HG03159 (cell line): Measurements from ENCODE around the gene MAP2K3.
"Not testable (repeated sequence)": the region's sequence is repeated elsewhere in the genome, so short reads cannot be mapped to it uniquely, and the experiment has no call there.

Experiments
- ATAC-seq: cut with Tn5 transposase; IDR thresholded peaks from one replicate; pipeline ENCODE4 v1.9.1; 2021; ENCODE audit warnings: mild to moderate bottlenecking, moderate library complexity; ENCODE audit not compliant: unreplicated experiment

The MAP2K3 gene

DNA sequence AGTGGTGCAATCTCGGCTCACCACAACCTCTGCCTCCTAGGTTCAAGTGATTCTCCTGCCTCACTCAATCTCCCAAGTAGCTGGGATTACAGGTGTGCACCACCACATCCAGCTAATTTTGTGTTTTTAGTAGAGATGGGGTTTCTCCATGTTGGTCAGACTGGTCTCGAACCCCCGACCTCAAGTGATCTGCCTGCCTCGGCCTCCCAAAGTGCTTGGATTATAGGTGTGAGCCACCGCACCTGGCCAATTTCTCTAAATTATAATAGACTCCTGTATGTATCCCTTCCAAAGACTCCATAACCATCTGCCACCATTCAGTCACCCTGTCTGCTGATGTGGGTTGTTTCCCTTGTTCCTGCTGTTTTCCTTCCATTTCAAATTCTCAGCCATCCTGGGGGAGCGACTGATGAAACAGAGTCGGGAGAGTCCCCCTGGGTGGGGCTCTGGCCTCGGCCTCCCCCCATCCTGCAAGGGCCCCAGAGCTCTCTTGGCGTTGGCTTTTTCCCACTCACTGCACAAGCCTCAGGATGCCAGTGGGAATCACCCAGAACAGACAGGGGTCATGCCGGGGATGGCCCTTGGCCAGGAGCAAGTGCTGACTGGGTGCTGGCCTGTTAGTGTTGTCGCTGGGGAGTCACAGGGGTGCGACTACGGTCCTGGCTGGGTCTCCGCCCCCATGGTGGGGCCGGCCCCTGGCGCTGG is 25.7 kb downstream of the MAP2K3 start:
- not testable (repeated sequence) for ATAC-seq

DNA sequence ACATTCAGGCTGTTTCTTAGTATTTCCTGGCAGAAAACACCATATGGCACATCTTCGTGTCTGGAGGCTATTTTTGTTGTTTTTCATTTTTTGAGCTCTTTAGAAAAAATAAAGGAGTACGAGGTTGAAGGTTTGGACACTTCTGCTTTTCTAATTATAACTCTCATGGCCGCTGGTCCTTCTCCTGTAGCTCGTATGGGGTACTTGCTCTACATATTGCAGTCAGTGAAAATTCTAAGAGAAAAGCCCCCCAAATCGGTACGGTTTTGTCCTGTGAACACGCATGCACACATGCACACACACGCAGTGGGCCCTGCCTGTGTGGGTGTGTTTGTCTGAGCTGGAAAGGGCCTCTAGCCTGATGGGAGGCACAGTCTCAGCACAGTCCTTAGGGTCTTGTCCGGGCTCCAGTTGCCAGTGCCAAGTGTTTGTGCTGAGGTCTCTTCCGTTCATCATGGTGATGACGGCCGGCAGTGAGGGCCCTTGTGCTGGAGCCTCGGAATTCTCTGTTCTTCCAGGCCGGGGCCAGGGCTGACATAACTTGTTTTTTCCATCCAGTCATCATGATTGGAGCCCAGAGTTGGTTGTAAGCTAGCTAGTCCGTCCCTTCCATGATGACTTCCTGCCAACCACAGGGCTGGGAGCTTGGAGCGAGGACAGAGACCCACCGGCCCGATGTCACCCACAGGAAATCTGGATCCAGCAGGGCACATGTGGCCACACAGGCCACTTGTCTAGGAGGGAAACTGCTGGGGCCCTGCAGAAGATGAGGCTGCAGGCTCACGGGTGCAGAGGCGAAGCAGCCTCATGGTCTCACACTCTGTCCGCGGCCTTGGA is 26.5 kb downstream of the MAP2K3 start:
- ATAC-seq = not testable (repeated sequence)

- no peak for ATAC-seq
These were observed 28.8 kb downstream of the MAP2K3 start for GRCh38 chr17:21313320-21313719.

- ATAC-seq = not testable (repeated sequence)
These were observed 29.2 kb downstream of the MAP2K3 start for GRCh38 chr17:21313761-21314160.

GRCh38 chr17:21314261-21314664 is 29.8 kb downstream of the MAP2K3 start:
- not testable (repeated sequence) for ATAC-seq

GRCh38 chr17:21314701-21315111 is 30.2 kb downstream of the MAP2K3 start:
- not testable (repeated sequence) for ATAC-seq

DNA sequence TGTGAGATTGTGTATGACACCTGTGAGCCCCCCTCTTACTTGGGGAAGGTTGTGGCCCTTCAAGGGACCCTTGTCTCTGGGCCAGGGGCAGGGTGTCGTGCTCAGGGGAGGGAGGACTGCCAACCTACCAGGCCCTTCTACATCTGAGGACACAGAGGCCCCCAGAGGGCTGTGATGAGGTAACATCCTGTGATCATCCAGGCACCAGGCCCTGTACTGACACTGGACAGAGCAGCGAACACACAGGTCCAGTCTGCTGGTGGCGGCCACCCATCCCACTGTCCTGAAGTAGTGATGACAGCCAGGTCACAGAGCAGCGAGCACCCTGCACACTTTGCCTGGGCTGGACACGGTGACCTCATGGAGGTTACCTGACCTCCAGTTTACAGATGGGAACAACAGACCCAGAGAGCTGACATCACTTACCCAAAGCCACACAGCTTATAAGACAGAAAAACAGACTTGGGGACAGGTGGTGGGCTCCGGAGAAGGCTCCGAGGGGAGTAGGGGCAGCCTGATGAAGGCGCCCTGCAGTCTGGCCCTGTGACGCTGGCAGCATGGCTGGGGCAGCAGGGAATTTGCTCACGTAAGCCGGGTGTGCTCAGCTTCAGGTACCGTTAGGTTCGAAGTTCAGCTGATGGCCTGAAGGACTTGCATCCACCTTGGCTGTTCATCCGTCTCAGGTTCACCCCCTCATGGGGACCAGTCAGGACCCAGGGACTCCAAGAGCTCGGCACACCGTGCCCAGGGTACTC is 30.9 kb downstream of the MAP2K3 start:
- ATAC-seq = not testable (repeated sequence)

GRCh38 chr17:21316212-21316886 is 31.8 kb downstream of the MAP2K3 start:
- not testable (repeated sequence) for ATAC-seq

GRCh38 chr17:21316887-21317500 is 32.5 kb downstream of the MAP2K3 start:
- ATAC-seq = not testable (repeated sequence)

GRCh38 chr17:21317821-21318220 is 33.3 kb downstream of the MAP2K3 start:
- not testable (repeated sequence) for ATAC-seq

DNA sequence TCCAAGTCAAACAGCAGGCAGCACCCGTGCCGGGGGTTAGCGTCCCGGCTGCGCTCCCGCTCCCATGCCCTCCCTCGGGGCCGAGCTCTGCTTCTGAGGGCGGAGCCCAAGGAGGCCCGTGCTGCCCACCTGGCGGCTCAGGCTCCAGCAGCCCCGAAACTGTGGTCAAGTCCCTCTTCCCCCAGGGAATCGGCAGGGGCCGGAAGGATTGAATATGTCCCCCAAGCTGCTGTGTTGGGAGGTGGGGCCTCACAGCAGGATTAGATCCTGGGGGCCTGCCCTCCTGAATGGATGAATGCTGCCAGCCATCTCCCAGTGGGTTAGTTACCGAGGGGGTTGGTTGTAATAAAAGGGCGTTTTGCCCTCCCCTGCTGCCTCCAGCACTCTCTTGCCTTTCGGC is 33.9 kb downstream of the MAP2K3 start:
- ATAC-seq = no peak

- not testable (repeated sequence) for ATAC-seq
These were observed 34.3 kb downstream of the MAP2K3 start for GRCh38 chr17:21318856-21319255.

DNA sequence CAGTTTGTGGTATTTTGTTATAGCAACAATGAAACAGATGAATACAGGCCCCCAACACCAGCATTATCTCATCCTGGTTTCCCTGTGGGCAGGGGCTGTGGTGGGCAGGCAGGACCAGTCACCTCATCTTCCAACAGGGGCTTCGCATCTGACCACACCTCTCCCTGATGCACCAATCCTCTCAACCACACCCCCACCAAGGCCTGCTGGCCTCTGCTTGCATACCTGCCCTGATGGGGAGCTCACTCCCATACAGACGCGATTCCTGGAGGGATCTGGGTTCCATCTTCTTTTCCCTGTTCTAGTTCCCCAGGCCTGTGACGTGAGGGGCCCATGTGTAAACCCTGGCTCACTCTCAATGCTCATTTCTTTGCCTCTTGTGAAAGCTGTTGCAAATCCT is 34.7 kb downstream of the MAP2K3 start:
- not testable (repeated sequence) for ATAC-seq

GRCh38 chr17:21319686-21320375 is 35.3 kb downstream of the MAP2K3 start:
- ATAC-seq = not testable (repeated sequence)

GRCh38 chr17:21320430-21320829 is 35.9 kb downstream of the MAP2K3 start:
- not testable (repeated sequence) for ATAC-seq

DNA sequence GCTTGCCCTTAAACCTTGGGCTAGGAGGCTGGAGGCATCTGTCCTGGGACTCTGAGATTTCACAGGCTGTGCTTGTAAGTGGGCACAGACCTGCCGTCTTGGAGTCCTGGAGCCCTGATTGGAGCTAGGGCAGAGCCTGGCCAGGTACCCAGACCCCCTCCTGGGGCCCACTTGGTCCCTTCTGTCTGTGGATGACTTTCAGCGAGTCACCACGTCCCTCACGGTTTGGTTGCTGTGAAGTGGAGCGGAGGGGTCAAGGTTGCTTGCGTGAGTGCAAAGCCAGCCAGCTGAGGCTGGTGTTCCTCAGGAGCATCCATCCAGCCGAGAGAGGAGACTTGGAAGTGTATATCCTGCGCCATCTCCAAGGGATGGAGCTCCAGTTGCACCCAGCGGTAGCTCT is 36.5 kb downstream of the MAP2K3 start:
- not testable (repeated sequence) for ATAC-seq

DNA sequence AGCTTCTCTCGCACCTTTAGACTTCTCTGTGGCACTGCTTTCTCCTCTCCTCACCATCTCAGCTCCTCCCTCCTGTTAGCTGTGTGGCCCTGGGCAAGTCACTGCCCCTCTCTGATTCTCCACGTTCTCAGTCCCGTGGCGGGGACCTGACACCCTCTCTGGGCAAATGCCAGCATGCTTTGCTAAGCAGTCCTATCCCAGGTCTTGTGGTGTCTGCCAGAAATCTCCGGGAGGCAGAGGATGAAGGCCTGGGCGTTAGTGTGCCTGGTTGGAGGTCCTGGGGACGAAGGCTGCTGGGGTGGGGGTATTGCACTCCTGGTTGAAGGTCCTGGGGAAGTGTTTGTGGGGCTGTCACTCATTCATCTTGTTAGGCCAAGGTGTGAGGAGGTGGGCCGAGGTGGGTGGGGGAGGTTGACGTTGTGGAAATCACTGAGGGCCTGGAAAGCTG is 37.3 kb downstream of the MAP2K3 start:
- ATAC-seq = not testable (repeated sequence)

DNA sequence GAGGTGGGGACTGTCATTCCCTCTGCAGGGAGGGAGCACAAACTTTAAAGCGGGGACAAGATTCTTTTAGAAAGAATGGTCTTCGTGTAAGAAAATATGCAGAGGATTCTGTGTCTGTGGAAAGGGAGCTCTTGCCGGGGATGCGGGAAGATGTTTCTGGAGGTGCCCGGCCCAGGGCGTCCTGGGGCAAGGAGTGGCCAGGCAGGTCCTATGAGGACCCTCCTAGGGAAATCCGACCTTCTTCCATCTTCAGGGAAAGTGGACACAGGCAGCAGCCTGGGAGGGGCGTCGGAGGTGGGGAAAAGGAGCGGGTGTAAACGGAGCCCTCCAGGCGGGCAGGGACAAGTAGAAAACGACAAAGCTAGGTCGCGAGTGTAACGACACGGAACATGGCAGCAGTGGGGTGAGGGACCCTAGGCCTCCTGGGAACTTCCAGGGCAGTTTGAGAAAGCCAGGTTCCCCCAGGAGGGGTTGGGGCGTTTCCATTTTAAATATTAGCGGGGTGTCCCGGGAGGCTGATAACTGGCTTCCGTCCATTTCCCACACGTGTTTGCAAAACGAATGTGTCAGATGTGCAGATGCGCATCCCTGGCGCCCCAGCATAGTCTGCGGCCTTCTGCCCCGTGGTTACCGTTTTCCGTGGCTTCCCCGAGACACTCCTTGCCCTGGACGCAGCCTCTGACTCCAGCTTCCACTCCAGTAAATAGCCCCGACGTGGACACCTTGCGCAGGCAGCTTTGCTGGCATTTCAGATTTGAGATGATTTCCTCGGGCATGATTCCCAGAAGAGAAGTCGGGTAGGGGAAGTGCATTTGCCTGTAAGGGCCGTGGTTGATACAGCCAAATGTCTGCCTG is 39.0 kb downstream of the MAP2K3 start:
- not testable (repeated sequence) for ATAC-seq

DNA sequence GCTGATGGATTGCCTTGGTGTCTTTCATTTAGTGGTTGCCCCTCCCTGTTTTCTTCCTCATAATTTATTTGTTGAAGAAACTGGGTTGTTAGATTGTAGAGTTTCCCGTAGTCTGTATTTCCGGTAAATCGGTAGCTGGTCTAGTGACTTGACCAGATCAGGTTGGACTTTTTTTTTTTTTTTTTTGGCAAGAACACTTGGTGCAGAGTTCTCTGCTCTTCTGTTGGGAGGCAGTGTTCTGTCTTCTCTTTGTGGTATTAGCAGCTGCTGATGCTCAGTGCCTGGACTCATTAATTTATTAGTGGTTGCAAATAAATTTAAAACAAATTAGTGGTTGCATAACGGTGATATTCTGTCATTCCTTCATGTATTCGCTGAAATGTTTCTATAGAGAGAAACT is 40.2 kb downstream of the MAP2K3 start:
- ATAC-seq = not testable (repeated sequence)
